GM18867 (cell line): ENCODE results near the gene WNT5A.

Experiments
- ATAC-seq: cut with Tn5 transposase; IDR thresholded peaks from one replicate; pipeline ENCODE4 v1.9.1; 2021; ENCODE audit warnings: mild to moderate bottlenecking, moderate library complexity; ENCODE audit not compliant: unreplicated experiment

WNT5A gene

GRCh38 chr3:55486857-55487380, at the start of gene WNT5A:
Gene WNT5A (minus strand): TSS chr3:55487306. CDS start chr3:55486985, 321 bp downstream.
- ATAC-seq = no peak

GRCh38 chr3:55534876-55535275, 47.8 kb upstream of the WNT5A start:
- ATAC-seq = no peak

GRCh38 chr3:55532806-55533205, 45.7 kb upstream of the WNT5A start:
- no peak for ATAC-seq

GRCh38 chr3:55531321-55531720, 44.2 kb upstream of the WNT5A start:
- ATAC-seq = no peak

GRCh38 chr3:55527361-55527760, 40.3 kb upstream of the WNT5A start:
- no peak for ATAC-seq

GRCh38 chr3:55526332-55527030, 39.4 kb upstream of the WNT5A start:
- ATAC-seq = no peak

GRCh38 chr3:55525436-55525835, 38.3 kb upstream of the WNT5A start:
- ATAC-seq = no peak

- ATAC-seq = no peak
Measured at GRCh38 chr3:55524565-55525244, 37.6 kb upstream of the WNT5A start.

- no peak for ATAC-seq
Measured at GRCh38 chr3:55523471-55523870, 36.4 kb upstream of the WNT5A start.

GRCh38 chr3:55521738-55522421, 34.8 kb upstream of the WNT5A start:
- ATAC-seq = no peak

- no peak for ATAC-seq
Measured at GRCh38 chr3:55521064-55521737, 34.1 kb upstream of the WNT5A start.

GRCh38 chr3:55519019-55519418, 31.9 kb upstream of the WNT5A start:
- no peak for ATAC-seq

GRCh38 chr3:55518451-55518850, 31.3 kb upstream of the WNT5A start:
- ATAC-seq = no peak

GRCh38 chr3:55516392-55517030, 29.4 kb upstream of the WNT5A start:
- ATAC-seq = no peak

GRCh38 chr3:55515550-55516246, 28.6 kb upstream of the WNT5A start:
- ATAC-seq = no peak

GRCh38 chr3:55514962-55515361, 27.9 kb upstream of the WNT5A start:
- no peak for ATAC-seq

GRCh38 chr3:55512571-55513343, 25.7 kb upstream of the WNT5A start:
- ATAC-seq = no peak

- no peak for ATAC-seq
Measured at GRCh38 chr3:55511895-55512570, 24.9 kb upstream of the WNT5A start.

- ATAC-seq = no peak
Measured at GRCh38 chr3:55508335-55508734, 21.2 kb upstream of the WNT5A start.
